Endodermal cell (in vitro differentiated cells): ENCODE data around the gene GCN1. TPM values are rescaled to one million over a fixed set of nuclear protein-coding genes. Genes with fewer than 3 reads are reported as not detected.

Experiments used
- DNase-seq: peaks from one replicate; pipeline ENCODE4 v3.0.0-alpha.2; 2017
- H3K27ac ChIP-seq: 2 replicates; pipeline ENCODE4 v1.5.1; 2013; ENCODE audit warnings: mild to moderate bottlenecking, low read depth, low read length, moderate library complexity
- H3K27me3 ChIP-seq: 2 replicates; pipeline ENCODE4 v1.6.1; 2013; ENCODE audit warnings: mild to moderate bottlenecking, low read length, moderate library complexity; ENCODE audit not compliant: insufficient read depth, control insufficient read depth, poor library complexity, severe bottlenecking
- H3K36me3 ChIP-seq: 2 replicates; pipeline ENCODE4 v1.7.0; 2013; ENCODE audit warnings: mild to moderate bottlenecking, low read length, moderate library complexity; ENCODE audit not compliant: control insufficient read depth, insufficient read depth
- H3K4me1 ChIP-seq: one replicate; pipeline ENCODE4 v1.7.0; 2013; ENCODE audit warnings: low read length; ENCODE audit not compliant: control insufficient read depth, insufficient read depth
- H3K4me3 ChIP-seq: 2 replicates; pipeline ENCODE4 v1.5.1; 2013; ENCODE audit warnings: mild to moderate bottlenecking, low read length, moderate library complexity
- H3K9ac ChIP-seq: 2 replicates; pipeline ENCODE4 v1.6.1; 2013; ENCODE audit warnings: mild to moderate bottlenecking, low read length, moderate library complexity; ENCODE audit not compliant: poor library complexity, severe bottlenecking; ENCODE audit errors: extremely low read depth
- H3K9me3 ChIP-seq: 2 replicates; pipeline ENCODE4 v1.6.1; 2013; ENCODE audit warnings: mild to moderate bottlenecking, low read length, moderate library complexity; ENCODE audit not compliant: control insufficient read depth
- H3K27ac Mint-ChIP-seq: 2 replicates; pipeline ENCODE4 v1.8.0; 2020; ENCODE audit warnings: mixed read lengths
- H3K27me3 Mint-ChIP-seq: 2 replicates; pipeline ENCODE4 v1.8.0; 2021; ENCODE audit warnings: mild to moderate bottlenecking, mixed read lengths; ENCODE audit not compliant: insufficient read depth
- H3K36me3 Mint-ChIP-seq: 2 replicates; pipeline ENCODE4 v1.8.0; 2020; ENCODE audit warnings: low read depth, mixed read lengths
- H3K4me1 Mint-ChIP-seq: 2 replicates; pipeline ENCODE4 v1.8.0; 2020; ENCODE audit warnings: mixed read lengths
- H3K4me3 Mint-ChIP-seq: 2 replicates; pipeline ENCODE4 v1.8.0; 2020; ENCODE audit warnings: mild to moderate bottlenecking, moderate library complexity, mixed read lengths
- H3K9me3 Mint-ChIP-seq: 2 replicates; pipeline ENCODE4 v1.8.0; 2020; ENCODE audit warnings: mild to moderate bottlenecking, mixed read lengths
- WGBS, 2 experiments: methylation state at CpG; one replicate each; pipeline versions ENCODE4 v1.1.5 to v1.1.7; 2013; ENCODE audit warnings: missing lambda C conversion rate in 2 of 2, mixed read lengths in 1 of 2; ENCODE audit not compliant: insufficient coverage in 1 of 2, insufficient read length in 1 of 2; 5-methylcytosine and 5-hydroxymethylcytosine counted together
- total RNA-seq, 2 donors: library from RNA; stranded (reverse); fragmentation: NEBNext Ultra II Directional in 1 of 2; extraction: Animal tissue kit (Norgen Biotek cat#: 25700) in 1 of 2; gene quantifications; 2 replicates in 1 of 2; 3 replicates in 1 of 2; pipeline ENCODE4 v1.2.1, GENCODE V29; 2021
- TF ChIP-seq, protein P1 (sequence below): fragments of 200-600 bp; sonication (generic); conservative IDR thresholded peaks from 2 replicates; pipeline ENCODE4 v1.5.0; 2021; ENCODE audit warnings: antibody characterized with exemption, mild to moderate bottlenecking

The GCN1 gene
- total RNA-seq, 2 donors from 2014 or later, result 133 to 143 TPM

DNA sequence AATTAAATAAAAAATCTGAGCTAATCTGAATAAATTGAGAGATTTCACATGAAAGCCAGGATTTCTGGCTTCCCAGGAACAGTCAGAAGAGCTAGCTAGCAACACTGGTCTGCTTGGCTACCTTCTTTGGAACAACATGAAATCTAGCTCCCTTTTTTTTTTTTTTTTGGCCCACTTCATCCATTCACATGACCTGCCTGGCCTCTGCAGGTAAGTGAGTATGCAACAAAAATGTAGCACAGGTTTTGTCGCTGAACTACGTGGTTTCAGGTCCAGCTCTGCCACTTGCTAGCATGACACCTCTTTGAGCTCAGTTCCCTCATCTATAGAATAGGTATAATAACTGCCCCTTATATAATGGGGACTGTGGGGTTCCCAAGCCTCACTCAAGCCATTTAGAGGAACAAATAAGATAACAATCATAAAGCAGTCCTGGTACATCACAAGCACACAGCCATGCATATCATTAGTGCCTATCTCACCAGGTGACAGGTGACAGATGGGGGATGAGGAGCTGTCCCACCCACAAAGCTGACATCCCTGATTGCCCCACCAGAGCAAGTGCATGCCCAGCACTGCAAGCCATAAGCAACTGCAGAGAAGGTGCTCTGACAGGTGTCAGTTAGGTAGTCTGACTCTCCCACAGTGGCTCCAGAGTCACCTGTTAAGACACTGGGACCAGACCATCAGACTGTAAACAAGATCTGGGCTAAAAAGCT lies 45.4 kb upstream of the GCN1 start:
- H3K36me3 Mint-ChIP-seq, result no peaks in the 10 kb centered on the region
- no peak for DNase-seq
- no peaks in the 10 kb centered on the region for H3K27me3 Mint-ChIP-seq
- Histone ChIP-seq H3K4me3 (no peak overlapping the region), H3K27me3 (no peaks in the 10 kb centered on the region), H3K9ac (no peak overlapping the region), H3K9me3 (no peaks in the 10 kb centered on the region), H3K27ac (no peak overlapping the region), H3K4me1 (peaks cover 8% of the 10 kb centered on the region), H3K36me3 (peaks cover 3% of the 10 kb centered on the region)
- H3K4me1 Mint-ChIP-seq, result peaks cover 28% of the 10 kb centered on the region
- TF ChIP-seq, protein P1, sequence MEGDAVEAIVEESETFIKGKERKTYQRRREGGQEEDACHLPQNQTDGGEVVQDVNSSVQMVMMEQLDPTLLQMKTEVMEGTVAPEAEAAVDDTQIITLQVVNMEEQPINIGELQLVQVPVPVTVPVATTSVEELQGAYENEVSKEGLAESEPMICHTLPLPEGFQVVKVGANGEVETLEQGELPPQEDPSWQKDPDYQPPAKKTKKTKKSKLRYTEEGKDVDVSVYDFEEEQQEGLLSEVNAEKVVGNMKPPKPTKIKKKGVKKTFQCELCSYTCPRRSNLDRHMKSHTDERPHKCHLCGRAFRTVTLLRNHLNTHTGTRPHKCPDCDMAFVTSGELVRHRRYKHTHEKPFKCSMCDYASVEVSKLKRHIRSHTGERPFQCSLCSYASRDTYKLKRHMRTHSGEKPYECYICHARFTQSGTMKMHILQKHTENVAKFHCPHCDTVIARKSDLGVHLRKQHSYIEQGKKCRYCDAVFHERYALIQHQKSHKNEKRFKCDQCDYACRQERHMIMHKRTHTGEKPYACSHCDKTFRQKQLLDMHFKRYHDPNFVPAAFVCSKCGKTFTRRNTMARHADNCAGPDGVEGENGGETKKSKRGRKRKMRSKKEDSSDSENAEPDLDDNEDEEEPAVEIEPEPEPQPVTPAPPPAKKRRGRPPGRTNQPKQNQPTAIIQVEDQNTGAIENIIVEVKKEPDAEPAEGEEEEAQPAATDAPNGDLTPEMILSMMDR, result no peak
- WGBS, 2 experiments, result 98 to 100% methylated on average over 2 of the region's 2 CpGs
- no peak overlapping the region for H3K4me3 Mint-ChIP-seq
- no peaks in the 10 kb centered on the region for H3K9me3 Mint-ChIP-seq
- H3K27ac Mint-ChIP-seq, result no peak overlapping the region

DNA sequence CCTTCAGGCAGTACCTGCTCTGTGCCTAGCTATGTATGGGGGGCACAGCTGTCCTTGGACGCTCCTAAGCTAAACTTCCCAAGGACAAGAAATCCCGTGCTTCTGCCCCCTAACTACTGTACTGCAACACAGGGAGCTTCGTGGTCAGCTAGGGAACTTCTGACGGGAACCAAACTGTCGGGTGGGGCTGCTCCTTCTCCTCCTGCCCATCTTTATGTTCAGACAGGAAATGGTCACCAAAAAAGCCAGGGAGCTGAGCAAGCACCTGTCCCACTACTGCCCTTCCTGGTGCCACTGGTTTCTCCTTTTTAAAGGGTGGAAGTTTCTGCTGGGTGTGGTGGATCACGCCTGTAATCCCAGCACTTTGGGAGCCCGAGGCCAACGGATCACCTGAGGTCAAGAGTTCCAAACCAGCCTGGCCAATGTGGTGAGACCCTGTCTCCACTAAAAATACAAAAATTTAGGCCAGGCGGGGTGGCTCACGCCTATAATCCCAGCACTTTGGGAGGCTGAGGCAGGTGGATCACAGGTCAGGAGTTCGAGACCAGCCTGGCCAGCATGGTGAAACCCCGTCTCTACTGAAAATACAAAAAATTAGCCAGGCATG lies 44.4 kb upstream of the GCN1 start:
- no peak overlapping the region for H3K4me3 ChIP-seq
- H3K4me1 ChIP-seq, result peaks cover 14% of the 10 kb centered on the region
- Mint-ChIP-seq H3K27me3 (no peaks in the 10 kb centered on the region), H3K4me1 (peaks cover 37% of the 10 kb centered on the region), H3K27ac (no peak overlapping the region), H3K9me3 (no peaks in the 10 kb centered on the region), H3K4me3 (no peak overlapping the region), H3K36me3 (no peaks in the 10 kb centered on the region)
- TF ChIP-seq, protein P1, result no peak
- DNase-seq, result no peak
- peaks cover 3% of the 10 kb centered on the region for H3K36me3 ChIP-seq
- H3K9me3 ChIP-seq, result no peaks in the 10 kb centered on the region
- no peak overlapping the region for H3K27ac ChIP-seq
- no peaks in the 10 kb centered on the region for H3K27me3 ChIP-seq
- 92 to 93% methylated on average over 12 of the region's 12 CpGs for WGBS, 2 experiments
- H3K9ac ChIP-seq, result no peak overlapping the region

DNA sequence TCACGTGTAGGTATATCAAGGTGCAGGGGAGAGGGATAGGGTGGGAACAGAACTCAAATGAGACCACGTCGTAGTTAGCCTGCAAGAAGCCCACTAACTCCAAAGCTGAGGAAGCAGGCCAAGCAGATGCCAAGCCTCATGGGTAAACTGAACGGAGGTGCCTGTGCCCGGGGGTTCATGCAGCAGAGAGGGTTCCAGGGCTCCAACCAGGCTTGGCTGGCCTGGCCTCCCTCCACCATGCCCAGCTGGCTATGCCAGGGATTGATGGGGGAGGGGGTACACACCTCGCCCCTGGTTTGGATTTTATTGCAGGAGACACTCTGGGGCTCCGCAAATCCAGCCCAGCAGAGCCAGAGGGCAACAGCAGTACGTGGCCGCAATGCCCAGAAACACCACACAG lies 43.7 kb upstream of the GCN1 start:
- peaks cover 3% of the 10 kb centered on the region for H3K36me3 ChIP-seq
- H3K9me3 ChIP-seq, result no peaks in the 10 kb centered on the region
- H3K27me3 Mint-ChIP-seq, result no peaks in the 10 kb centered on the region
- no peaks in the 10 kb centered on the region for H3K27me3 ChIP-seq
- no peak overlapping the region for H3K9ac ChIP-seq
- H3K4me1 ChIP-seq, result peaks cover 14% of the 10 kb centered on the region
- H3K9me3 Mint-ChIP-seq, result no peaks in the 10 kb centered on the region
- H3K36me3 Mint-ChIP-seq, result no peaks in the 10 kb centered on the region
- WGBS, 2 experiments, result 96 to 97% methylated on average over 5 to 9 of the region's 9 CpGs
- no peak overlapping the region for H3K4me3 ChIP-seq
- H3K4me3 Mint-ChIP-seq, result no peak overlapping the region
- TF ChIP-seq, protein P1, result no peak
- H3K27ac Mint-ChIP-seq, result no peak overlapping the region
- H3K4me1 Mint-ChIP-seq, result peaks cover 41% of the 10 kb centered on the region
- no peak for DNase-seq
- H3K27ac ChIP-seq, result no peak overlapping the region
